GM21390 (cell line): Measurements from ENCODE around the gene NCK1.
A peak's percentile ranks its signal among the peaks of the same experiment; 100 is the strongest.

Experiments
- ATAC-seq: cut with Tn5 transposase; IDR thresholded peaks from one replicate; pipeline ENCODE4 v1.9.1; 2021; ENCODE audit not compliant: unreplicated experiment

Gene NCK1

DNA sequence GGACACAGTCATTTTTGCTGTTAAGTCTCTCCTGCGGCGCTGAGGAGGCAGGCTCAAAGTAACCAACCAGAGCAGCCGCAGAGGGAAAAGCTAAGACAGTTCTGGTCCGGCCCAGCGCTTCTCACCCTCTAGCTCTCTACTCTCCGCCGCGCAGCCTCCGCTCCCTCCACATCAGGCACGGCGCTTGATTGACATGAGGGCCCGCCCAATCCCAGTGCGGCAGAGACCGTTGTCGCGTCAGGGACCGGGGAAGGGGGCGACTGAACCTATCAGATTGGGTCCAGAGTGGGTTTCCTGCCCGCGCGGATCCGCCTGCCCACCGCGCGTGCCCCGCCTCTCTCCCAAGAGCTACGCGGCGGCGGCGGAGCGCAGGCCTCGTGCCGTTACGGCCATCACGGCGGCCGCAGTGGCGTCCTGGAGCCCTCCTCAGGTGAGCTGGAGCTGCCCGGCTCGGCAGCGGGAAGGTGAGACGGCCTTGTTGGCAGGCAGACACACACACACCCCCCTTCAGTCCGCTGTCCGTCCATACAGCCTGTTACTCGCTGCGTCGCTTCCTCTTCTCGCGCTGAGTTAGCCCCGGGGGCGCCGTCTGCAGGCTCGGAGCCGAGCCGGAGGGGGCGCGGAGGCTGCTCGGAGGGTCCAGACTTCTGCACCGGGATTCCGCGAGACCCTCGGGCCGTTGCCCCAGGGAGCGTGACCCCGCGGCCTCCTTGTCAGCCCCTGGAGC lies at the start of gene NCK1:
Gene NCK1 (plus strand): TSS at position 319 of the 727 bp plus-strand sequence. CDS start 65,794 bp downstream, outside the sequence.
- peak; percentile 95 for ATAC-seq

GRCh38 chr3:136817448-136817847 lies 44.6 kb upstream of the NCK1 start:
- ATAC-seq = no peak

DNA sequence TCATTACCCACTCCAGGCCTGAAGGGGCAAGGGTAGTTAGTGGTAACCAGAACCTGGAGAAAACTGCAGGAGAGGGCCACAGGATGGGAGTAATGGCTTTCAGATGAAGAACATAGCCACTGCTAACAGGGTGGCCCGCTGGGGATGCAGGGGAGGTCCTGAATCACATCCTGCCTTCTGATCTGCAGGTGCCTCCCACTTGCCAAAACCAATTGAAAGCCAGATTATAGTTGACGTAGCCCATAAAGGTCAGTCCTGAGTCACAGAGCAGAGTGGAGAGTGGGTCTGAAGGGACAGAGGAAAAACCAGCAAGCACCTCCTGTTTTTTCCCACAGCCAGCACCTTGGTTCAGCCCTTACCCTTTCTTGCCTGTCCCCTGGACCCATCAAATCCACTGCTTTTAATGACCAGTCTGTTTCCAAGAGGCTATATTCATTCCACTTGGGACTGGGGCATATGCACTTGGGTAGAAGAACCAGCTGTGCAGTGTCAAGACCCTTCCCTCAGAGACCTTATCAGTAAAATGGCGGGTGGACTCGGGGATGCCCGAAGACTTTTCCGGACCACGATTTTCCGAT lies 43.7 kb upstream of the NCK1 start:
- ATAC-seq = peak; percentile 26

- peak; percentile 43 for ATAC-seq
These were observed 43.1 kb upstream of the NCK1 start, which contains the start of gene SLC35G2 for GRCh38 chr3:136818769-136819391. Gene SLC35G2 (plus strand): TSS chr3:136819126. CDS start chr3:136854461, 35,335 bp downstream.

GRCh38 chr3:136819392-136819730 lies 42.6 kb upstream of the NCK1 start:
- peak; percentile 29 for ATAC-seq

DNA sequence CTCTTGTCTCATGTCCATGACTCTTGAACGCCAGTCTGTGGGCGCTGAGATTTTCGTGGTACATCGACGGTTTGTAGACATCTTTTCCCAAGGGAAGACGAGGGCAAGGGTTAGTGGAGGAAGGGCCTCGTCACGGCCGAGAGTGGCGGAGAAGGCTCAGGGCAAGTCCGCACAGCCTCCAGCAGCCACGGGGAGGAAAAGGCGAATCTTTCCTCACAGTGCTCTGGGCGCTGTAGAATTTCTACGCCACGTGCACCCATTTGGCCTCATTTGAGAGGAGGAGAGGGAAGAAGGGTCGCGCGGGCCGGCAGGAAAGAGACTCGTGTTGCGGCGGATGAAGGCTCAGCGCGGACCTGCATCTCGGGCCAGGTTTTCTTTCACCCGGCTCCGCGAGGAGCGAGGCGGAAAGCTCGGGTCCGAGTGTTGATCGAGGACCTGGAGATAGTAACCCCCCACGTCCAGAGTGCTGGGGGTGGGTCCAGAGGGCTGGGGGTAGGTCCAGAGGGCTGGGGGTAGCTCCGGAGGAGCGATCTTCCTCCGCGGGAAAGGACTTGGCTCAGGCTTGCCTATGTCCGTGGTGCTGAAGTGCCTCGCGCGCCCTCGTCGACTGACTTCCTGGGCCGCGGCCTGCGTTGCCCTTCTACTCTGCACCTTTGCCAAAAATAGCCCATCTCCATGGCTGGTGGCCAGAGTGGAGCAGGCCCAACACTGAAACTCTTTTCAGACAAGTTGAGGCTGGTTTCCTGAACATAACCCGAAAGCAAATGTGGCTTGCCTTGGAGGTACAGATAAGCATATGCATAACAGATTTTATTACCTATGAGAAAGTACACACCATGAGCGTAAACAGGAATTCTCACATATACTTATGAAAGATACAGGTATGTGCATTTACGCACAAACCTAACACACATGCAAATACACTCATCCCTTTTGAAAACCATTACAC lies 42.0 kb upstream of the NCK1 start:
- no peak for ATAC-seq

DNA sequence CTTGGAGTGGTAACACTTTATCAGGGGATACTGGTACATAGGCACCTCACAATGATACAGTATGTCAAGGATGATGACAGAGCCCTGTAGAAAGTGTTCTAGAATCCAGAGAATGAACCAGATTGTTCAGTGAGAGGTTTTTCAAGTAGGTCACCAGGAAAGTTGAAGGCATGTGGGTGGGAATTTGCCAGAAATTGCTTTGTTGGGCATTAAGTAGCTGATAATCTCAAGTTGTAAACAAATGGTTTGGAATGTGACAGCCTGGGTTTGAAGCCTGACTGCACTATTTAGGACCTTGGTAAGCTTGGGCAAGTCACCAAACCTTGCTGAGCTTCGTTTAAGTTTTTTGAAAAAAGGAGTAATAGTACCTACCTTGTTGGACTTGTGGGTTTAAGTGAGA lies 30.5 kb upstream of the NCK1 start:
- no peak for ATAC-seq

- no peak for ATAC-seq
These were observed 26.8 kb upstream of the NCK1 start for GRCh38 chr3:136835089-136835812.

DNA sequence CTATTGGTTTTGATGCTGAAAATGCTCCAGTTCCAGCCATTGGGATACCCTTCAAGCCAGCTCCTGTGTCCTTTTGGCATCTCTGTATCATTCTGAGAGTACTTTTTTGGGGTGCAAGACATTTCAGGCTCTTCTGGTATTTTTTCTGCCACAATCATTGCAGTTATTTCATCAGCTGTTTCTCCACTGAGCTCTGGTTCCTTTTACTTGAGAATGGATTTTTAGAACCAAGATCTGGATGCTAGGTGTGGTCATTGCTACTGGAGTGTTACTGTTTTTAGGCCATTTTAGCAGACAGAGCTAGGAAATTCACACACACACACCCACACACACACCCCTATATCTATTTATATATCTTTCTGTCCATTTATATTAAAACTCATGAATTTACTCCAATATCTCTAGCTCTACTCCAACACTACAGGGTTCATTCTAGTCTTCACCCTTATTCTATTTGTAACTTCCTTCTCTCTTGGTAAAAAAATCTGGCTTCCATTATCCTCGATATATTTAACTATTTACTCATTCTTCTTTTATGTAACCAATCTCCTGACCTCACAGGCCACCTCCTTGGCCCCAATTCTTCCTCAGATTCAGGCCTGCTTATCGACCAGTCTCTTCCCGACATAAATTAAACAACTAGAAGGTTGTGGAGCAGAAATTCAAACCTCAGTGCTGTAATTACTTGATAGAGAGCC lies 26.0 kb upstream of the NCK1 start:
- no peak for ATAC-seq

DNA sequence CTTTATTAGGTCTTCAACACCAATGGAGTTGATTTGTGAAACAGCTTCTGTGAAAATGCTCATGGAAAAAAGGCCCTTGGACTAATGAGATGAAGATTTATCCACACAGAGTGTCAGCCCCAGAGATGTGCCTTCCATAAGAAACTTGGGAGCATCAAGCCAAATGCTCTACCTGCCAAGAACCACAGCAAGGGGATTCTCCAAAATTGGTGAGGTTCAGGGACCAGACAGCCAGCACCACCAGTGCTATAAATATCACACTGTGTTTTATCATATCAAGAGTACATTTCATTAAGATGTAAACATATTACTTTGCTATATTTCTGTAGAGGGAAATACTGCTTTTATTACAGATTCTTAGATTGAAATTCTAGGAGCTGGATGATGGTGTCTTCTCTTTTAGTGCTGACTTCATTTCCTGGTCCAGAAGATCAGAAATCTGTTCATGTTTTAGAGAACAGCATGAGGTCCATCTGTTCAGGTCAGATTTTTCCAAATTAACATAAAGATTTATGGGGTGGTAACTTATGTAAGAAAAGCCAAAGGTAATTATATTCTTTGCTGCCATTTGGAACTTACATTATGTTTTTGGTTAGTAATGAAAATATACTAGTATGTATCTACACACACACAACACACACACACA lies 25.4 kb upstream of the NCK1 start:
- no peak for ATAC-seq

DNA sequence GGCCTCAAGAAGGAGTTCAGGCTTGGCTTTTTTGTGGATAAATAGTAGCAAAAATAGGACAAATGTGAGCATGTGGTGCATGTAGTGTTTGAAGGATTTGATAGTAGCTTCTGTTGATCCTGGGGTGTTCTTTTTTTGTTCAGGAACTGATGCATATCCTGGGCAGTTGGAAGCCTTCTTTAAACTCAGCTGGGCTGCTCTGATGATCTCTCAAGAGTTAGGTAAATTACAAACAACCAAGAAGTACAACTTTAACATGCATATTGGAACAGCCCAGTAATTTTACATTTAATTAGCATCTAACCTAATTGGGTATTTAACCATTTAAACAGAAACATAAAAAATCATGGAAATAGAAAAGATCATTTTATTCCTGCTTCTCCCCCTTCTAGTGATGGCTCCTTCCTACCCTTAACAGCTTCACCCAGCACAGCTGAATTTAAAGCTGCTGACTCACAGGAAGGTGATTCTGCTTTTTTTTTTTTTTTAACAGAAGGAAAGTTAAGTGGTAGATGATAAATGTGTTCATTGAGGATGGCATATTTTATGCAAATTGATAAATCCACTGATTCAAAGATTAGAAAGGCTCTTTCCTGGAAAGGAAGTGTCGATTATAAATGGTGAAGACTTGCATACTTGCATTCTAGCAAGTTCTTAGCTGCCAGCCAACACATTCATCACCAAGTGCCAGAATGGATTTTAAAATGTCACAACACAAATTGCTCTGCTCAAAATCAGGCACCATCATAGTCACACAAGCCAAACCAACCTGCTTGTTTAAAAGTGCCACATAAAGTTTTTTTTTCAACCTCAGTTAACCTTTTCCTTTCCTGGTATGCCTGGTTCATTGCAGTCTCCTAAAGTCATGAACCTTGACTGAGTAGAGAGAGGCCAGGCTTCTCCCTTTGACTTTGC lies 23.1 kb upstream of the NCK1 start:
- no peak for ATAC-seq

DNA sequence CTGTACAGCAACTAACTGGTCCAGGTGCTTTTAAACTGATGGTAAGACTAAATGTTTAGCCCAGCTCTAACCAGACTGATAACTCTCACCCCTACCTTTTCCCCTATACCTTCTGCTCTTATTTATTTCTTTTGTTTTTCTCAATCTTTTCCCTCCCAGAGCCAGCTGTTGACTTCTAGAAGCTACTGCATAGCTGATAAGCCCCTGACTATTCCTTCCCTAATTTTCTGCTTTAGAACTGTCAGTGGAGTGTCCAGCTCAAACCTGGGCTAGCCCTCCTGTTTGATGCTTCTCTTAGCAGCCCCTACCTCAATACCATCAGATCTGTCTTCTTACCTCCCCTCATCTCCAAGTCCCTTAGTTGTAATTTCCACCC lies 22.5 kb upstream of the NCK1 start:
- no peak for ATAC-seq

- no peak for ATAC-seq
These were observed 21.8 kb upstream of the NCK1 start for GRCh38 chr3:136840252-136840651.

DNA sequence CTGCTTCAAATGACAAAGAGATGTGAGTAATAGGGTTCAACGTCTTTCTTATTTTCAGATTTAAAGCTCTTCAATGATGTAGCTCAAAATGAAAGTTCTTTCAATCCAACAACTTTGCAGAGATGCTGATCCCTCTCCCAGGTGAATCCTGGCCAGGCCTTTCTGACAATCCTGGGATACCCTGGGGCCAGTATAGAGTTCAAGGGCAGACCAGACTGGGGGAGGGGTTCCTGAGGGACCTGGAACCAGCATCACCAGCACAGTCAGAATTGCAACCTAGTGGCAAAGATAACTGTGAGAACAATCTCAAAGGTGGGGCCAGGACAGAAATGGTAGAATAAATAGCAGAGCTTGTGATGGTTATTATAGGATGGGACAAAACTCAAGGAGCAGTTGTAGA lies 19.7 kb upstream of the NCK1 start:
- no peak for ATAC-seq

DNA sequence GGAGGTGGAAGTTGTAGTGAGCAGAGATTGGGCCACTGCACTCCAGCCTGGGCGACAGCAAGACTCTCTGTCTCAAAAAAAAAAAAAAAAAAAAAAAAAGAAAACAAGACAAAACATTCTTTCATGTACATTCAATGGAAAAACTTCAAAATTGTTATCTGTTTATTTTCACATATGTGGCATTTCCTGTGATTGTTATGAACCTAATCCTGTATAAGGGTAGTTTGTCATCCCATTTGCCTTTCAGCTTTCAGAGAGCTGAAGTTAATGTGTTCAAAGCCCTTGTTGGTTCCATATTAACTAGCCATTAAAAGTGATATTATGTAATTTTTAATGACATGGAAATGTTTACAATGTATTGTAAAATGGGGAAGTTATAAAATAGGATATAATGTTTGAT lies 17.3 kb upstream of the NCK1 start:
- ATAC-seq = no peak

GRCh38 chr3:136852180-136852579 lies 9.8 kb upstream of the NCK1 start:
- no peak for ATAC-seq

- ATAC-seq = no peak
These were observed 5.3 kb upstream of the NCK1 start for GRCh38 chr3:136856665-136857064.

GRCh38 chr3:136858381-136858780 lies 3.6 kb upstream of the NCK1 start:
- ATAC-seq = no peak

DNA sequence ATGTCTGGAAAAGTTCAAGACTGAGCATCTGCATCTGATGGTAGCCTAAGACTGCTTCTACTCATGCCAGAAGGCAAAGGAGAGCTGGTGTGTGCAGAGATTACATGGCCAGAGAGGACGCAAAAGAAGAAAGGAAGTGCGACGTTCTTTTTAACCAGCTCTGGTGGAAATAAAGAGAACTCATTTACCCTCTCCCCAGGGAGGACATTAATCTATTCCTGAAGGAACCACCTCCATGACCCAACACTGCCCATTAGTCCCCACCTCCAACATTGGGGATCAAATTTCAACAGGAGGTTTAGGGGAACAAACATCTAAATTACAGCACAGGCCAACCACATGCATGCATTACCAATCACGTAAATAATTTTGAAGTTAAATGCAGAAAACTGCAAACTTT lies 1.5 kb upstream of the NCK1 start:
- no peak for ATAC-seq
